NK-92 (cell line): Measurements from ENCODE around the gene NECTIN4.
"Not testable (repeated sequence)": the region's sequence is repeated elsewhere in the genome, so short reads cannot be mapped to it uniquely, and the experiment has no call there.

ENCODE experiments used
- DNase-seq: peaks from one replicate; lab custom pipeline; 2025; ENCODE audit not compliant: unreplicated experiment; lab: John Stamatoyannopoulos, UW

NECTIN4 gene

DNA sequence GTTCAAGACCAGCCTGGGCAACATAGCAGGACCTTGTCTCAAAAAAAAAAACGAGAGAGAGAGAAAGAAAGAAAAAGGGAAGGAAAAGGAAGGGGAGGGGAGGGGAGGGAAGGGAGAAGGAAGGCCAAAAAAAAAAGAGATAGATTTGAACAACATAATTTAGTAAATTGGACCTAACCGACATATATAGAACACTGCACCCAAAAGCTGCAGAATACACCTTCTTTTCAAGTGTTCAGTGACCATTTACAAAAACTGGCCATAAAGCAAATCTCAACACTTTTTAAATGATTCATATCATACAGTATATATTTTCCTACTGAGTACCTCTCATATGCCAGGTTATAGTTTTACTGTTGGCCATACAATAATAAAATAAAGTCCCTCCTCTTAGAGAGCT lies 57.5 kb downstream of the NECTIN4 start:
- DNase-seq = no peak

DNA sequence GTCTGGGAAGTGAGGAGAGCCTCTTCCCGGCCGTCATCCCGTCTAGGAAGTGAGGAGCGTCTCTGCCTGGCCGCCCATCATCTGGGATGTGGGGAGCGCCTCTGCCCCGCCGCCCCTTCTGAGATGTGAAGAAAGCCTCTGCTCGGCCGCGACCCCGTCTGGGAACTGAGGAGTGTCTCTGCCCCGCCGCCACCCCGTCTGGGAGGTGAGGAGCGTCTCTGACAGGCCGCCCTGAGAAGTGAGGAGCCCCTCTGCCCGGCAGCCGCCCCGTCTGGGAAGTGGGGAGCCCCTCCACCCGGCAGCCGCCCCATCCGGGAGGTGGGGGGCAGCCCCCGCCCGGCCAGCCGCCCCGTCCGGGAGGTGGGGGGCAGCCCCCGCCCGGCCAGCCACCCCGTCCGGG lies 59.9 kb downstream of the NECTIN4 start:
- not testable (repeated sequence) for DNase-seq

DNA sequence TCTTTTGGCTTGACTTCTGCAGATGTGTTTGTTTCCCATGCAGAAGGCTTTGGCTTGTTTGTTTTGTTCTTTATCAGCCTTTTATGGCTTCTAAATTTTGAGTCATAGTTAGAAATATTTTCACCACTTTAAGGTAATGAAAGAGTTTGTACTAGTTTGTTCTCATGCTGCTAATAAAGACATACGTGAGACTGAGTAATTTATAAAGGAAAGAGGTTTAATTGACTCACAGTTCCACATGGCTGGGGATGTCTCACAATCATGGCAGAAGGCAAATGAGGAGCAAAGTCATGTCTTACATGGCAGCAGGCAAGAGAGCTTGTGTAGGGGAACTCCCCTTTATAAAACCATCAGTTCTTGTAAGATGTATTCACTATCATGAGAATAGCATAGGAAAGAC lies 62.4 kb downstream of the NECTIN4 start:
- not testable (repeated sequence) for DNase-seq

DNA sequence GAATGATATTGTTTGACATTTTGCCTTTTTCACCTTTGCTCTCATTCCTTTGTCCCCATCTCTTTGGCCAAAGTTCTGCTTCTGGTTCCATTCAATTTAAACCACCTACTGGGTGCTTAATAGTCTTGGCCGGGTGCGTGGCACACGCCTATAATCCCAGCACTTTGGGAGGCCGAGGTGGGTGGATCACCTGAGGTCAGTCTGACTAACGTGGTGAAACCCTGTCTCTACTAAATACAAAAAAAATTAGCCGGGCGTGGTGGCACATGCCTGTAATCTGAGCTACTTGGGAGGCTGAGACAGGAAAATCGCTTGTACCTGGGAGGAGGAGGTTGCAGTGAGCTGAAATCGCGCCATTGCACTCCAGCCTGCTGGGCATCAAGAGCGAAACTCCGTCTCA lies 66.9 kb downstream of the NECTIN4 start:
- not testable (repeated sequence) for DNase-seq

DNA sequence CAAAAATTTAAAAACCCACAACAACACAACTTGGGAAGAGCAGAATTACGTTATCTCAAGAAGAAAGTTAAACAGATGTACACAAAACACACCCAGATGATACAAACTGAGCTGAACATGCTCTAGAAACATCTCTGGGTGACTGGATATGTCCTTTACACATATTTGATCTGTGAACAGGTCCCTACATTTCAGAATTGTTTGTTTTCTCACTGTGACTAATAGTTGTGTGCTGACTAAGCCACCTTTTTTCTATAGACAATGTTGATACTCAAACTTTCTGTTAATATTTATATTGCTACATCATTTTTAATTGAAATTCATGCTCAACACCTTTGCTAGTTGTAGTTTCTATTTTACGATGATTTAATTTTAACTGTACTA lies 67.4 kb downstream of the NECTIN4 start:
- no peak for DNase-seq

DNA sequence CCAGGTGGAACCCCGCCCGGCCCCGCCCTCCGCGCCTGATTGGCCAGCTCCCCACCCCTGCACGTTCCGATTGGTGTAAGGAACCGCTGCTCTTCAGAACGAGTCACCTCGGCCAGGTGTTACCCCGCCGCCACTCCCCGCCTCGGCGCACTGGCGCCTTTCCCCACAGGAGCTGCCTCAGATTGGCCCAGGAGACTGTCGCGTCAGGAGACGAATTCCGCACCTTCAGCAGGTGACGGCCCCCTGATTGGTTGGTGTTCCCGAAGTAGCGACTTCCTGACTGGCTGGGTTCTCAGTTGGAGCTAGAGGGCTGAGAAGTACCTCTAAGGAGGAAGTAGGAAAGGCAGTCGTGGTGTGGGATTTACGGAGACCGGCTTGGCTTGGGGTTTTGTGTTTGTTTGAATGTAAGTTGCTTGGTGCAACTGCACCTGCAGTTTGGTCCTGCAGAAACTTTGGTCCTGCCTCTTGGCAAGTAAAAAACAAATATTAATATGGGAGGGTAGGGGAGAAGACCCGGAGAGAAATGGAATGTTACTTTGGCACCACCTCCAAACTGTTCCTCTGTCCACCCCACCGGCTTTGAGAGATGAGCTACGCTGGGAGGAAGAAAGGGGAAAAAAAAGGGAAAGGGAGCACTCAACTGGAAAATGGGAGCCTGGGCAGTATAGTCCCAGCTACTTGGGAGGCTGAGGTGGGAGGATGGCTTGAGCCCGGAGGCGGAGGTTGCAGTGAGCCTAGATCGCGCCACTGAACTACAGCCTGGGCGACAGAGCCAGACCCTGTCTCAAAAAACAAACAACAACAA lies 68.0 kb downstream of the NECTIN4 start:
- peak; percentile 42 for DNase-seq
